B cell (primary cell): Measurements from ENCODE around the gene RNF141.

Experiments
- EZH2 ChIP-seq: IDR thresholded peaks from 2 replicates; pipeline ENCODE4 v1.6.1; 2012; ENCODE audit warnings: borderline replicate concordance, low read depth, mild to moderate bottlenecking, moderate library complexity, low read length; ENCODE audit not compliant: insufficient read depth, poor library complexity, severe bottlenecking
- TF ChIP-seq, protein P1 (sequence below): fragments of 200-600 bp; IDR thresholded peaks from one replicate; pipeline ENCODE4 v1.8.0; 2022; ENCODE audit warnings: antibody characterized with exemption, mild to moderate bottlenecking

DNA sequence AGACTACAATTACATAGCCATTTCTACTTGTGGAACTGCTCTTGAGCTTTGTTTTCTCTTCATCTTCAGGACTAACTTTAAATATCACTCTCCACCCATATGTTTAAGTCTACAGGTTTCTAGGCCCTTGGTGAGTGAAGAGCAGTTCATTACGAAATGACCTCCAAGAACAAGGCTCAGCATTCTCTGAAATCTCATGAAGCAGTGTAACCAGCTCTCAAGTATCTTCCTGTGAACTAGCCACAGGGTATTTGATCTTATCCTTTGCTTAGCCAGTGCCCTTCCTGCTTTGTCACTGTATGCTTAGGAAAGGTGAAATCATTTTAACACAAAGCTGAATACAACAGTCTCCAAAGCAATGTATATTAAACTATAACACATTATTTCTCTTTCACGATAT lies 47.9 kb upstream of the RNF141 start:
- TF ChIP-seq, protein P1, sequence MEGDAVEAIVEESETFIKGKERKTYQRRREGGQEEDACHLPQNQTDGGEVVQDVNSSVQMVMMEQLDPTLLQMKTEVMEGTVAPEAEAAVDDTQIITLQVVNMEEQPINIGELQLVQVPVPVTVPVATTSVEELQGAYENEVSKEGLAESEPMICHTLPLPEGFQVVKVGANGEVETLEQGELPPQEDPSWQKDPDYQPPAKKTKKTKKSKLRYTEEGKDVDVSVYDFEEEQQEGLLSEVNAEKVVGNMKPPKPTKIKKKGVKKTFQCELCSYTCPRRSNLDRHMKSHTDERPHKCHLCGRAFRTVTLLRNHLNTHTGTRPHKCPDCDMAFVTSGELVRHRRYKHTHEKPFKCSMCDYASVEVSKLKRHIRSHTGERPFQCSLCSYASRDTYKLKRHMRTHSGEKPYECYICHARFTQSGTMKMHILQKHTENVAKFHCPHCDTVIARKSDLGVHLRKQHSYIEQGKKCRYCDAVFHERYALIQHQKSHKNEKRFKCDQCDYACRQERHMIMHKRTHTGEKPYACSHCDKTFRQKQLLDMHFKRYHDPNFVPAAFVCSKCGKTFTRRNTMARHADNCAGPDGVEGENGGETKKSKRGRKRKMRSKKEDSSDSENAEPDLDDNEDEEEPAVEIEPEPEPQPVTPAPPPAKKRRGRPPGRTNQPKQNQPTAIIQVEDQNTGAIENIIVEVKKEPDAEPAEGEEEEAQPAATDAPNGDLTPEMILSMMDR = no peak
- TF ChIP-seq EZH2 = no peak
